GM18861 (cell line): ENCODE results near the gene TFPT.

ENCODE experiments used
- ATAC-seq: cut with Tn5 transposase; IDR thresholded peaks from one replicate; pipeline ENCODE4 v1.9.1; 2021; ENCODE audit not compliant: unreplicated experiment

Gene TFPT

DNA sequence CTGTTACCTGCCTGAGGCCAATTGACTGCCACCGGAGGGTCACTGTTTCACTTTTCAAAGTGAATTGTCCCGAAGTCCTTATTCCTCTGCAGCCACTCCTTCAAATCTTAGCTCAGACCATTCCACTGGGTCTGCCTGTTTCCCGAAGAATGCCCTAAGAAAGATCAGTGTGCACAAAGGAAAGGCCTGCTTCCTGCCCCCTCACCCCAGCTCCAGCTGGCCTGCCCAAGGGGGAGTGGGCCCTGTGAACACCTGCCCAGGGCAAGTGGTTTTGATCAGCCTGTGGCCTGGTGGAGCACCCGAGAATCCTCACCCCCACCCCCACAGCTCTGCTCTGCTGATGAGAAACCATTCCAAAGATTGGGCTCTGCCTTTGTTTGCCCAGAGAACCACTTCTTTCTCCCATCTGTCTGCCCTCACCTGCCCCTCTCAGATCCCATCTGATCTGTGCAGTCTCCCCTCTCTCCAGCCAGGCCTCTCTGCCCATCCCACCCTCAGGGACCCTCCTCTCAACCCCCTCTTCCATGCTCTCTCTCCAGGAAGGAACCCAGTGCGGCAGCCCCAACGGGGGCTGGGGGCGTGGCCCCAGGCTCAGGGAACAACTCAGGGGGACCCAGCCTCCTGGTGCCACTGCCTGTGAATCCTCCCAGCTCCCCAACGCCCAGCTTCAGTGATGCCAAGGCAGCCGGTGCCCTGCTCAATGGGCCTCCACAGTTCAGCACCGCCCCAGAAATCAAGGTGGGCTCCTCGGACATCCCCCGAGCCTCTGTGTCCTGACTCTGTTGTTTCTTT is 33.8 kb upstream of the TFPT start:
- ATAC-seq: no peak

DNA sequence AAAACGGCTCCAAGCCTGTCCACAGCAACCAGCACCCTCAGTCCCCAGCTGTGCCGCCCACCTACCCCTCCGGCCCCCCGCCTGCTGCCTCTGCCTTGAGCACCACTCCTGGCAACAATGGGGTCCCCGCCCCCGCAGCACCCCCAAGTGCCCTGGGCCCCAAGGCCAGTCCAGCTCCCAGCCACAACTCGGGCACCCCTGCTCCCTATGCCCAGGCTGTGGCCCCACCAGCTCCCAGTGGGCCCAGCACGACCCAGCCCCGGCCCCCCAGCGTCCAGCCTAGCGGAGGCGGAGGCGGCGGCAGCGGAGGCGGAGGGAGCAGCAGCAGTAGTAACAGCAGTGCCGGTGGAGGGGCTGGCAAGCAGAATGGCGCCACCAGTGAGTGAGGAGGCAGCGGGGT is 32.7 kb upstream of the TFPT start:
- no peak for ATAC-seq

DNA sequence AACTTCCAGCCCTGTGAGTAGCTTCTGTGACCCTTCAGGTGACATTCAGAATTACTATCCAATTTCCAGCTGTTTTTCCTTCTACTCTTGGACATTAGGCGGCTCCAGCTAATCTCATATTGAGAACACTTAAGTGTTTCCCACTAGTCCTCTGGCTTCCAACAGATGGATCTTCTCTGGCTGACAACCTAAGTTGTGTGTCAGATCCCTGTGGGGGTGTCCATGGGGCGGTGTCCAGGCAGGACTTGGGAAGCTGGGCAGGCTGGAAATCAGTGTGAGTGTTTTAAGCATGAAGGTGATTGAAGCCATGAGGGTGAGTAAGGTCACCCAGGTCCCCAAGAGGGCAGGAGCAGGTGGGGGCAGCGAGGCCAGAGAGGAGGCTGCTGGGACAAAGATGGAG is 32.2 kb upstream of the TFPT start:
- no peak for ATAC-seq

DNA sequence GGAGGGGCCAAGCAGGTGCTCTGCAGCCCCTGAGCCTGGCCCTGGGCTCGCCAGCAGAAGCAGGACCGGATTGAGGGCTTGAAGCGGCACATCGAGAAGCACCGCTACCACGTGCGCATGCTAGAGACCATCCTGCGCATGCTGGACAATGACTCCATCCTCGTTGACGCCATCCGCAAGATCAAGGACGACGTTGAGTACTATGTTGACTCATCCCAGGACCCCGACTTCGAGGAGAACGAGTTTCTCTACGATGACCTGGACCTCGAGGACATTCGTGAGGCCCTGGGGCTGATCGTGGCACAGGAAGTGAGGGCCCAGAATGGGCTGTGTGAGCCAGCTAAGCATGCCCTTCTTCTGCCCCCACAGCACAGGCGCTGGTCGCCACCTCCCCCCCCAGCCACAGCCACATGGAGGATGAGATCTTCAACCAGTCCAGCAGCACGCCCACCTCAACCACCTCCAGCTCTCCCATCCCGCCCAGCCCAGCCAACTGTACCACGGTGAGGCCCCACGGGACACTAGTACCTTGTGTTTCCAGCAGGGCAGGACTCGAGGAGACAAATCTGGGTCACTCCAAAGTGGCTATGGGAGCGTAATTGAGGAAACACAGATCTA is 30.2 kb upstream of the TFPT start:
- no peak for ATAC-seq

- ATAC-seq: no peak
Observed at GRCh38 chr19:54142166-54142780, 26.8 kb upstream of the TFPT start.

GRCh38 chr19:54141356-54141755 is 25.9 kb upstream of the TFPT start:
- no peak for ATAC-seq

GRCh38 chr19:54138489-54139256 is 23.2 kb upstream of the TFPT start:
- no peak for ATAC-seq

GRCh38 chr19:54137699-54138488 is 22.4 kb upstream of the TFPT start, which contains the start of gene CNOT3:
CNOT3 (plus strand) TSS chr19:54137762; CDS start chr19:54142979, 5,217 bp downstream.
- no peak for ATAC-seq

- ATAC-seq: peak; percentile 70
Observed at GRCh38 chr19:54136864-54137698, 21.6 kb upstream of the TFPT start.

GRCh38 chr19:54136086-54136863 is 20.8 kb upstream of the TFPT start:
- ATAC-seq: no peak

DNA sequence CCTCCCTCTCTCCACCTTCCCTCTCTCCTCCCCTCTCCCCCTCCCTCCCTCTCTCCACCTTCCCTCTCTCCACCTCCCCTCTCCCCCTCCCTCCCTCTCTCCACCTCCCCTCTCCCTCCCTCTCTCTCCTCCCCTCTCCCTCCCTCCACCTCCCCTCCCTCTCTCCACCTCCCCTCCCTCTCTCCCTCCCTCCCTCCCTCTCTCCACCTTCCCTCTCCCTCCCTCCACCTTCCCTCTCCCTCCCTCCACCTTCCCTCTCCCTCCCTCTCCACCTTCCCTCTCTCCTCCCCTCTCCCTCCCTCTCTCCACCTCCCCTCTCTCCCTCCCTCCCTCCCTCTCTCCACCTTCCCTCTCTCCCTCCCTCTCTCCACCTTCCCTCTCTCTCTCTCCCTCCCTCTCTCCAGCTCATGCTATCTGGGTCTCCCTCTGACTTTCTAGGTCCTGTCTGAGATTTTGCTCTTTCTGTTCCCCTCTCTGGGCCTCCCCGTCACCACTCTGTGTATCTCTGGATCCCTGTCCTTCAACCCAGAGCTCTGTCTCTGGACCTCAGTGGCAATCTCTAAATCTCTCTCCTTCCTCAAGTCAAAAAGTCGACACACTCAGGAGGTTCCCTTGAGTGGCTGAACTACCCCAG is 18.6 kb upstream of the TFPT start:
- no peak for ATAC-seq

GRCh38 chr19:54133312-54133956 is 18.0 kb upstream of the TFPT start:
- no peak for ATAC-seq

- no peak for ATAC-seq
Observed at GRCh38 chr19:54129617-54129996, 14.2 kb upstream of the TFPT start.

DNA sequence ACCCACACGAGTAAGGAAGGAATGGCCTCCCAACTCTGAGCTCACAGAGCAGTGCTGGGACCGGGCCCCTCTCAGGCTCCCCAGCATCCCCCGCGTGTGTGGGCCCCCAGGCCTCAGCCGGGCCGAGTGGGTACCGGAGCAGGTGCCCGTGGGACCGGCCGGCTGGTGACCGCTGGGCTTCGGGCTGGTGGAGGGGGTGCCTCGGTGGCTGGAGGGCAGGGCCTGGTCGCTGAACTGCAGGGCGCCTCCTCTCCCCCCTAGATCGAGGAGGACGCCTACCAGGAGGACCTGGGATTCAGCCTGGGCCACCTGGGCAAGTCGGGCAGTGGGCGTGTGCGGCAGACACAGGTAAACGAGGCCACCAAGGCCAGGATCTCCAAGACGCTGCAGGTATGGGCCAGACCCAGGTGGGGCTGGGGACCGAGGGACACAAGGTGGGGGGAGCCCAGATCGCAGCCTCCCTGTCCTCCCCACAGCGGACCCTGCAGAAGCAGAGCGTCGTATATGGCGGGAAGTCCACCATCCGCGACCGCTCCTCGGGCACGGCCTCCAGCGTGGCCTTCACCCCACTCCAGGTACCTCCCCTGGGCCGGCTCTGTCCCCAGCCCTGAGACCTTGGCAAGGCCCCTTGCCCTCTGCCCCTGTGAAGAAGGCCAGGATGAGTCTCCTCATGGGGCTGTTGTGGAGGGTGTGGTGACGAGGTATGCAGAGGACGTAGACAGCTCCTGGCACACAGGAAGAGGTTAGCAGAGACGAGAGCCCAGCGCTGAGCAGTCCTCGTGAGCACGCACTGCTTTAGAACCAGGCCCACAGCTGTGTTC is 13.5 kb upstream of the TFPT start:
- no peak for ATAC-seq

DNA sequence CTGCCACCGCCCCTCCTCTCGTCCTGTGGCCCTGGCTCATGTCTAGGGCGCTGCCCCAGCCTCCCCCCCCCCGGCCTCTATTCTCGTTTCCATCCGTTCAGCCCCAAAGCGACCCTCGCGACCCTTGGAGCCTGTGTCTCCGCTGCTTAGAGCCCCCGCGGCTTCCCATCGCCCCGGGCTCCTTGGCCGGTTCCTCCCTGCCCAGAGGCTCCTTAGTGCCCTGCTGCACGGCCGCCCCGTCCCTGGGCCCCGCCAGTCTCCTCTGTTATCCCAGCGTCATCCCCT is 12.9 kb upstream of the TFPT start:
- no peak for ATAC-seq

GRCh38 chr19:54127688-54128440 is 12.4 kb upstream of the TFPT start:
- no peak for ATAC-seq

- no peak for ATAC-seq
Observed at GRCh38 chr19:54125713-54126112, 10.3 kb upstream of the TFPT start.
